ENCODE results near the gene HINT1. TPM values are rescaled to one million over a fixed set of nuclear protein-coding genes. Genes with fewer than 3 reads are reported as not detected.
A peak's percentile ranks its signal among the peaks of the same experiment; 100 is the strongest.

The HINT1 gene
- total RNA-seq, 1 experiment from 2014 or later = 249 TPM

- Histone ChIP-seq H3K23ac (ENCODE audit: insufficient read length, low read depth, low read length) (no peak overlapping the region), H4K91ac (ENCODE audit: insufficient read length, low read depth, low read length) (no peak overlapping the region), H2BK20ac (ENCODE audit: low read depth, low read length, poor library complexity, severe bottlenecking) (no peak overlapping the region), H3K4me1 (ENCODE audit: insufficient read depth, low read length) (no peaks in the 10 kb centered on the region), H2AK5ac (ENCODE audit: insufficient read length, low read length) (no peak overlapping the region), H2BK12ac (ENCODE audit: insufficient read length, low read depth, low read length) (no peak overlapping the region), H3K9ac (ENCODE audit: extremely low read depth, insufficient read length, low read length) (peak overlapping the region; percentile 92), H2BK15ac (ENCODE audit: low read depth, low read length) (no peak overlapping the region), H3K14ac (ENCODE audit: insufficient read depth, low read length) (peak overlapping the region; percentile 83), H3K23me2 (ENCODE audit: insufficient read length, low read depth, low read length, poor library complexity, severe bottlenecking) (no peaks in the 10 kb centered on the region), H2AFZ (ENCODE audit: low read length) (no peak overlapping the region), H3T11ph (ENCODE audit: low read length) (no peak overlapping the region), H3K4ac (ENCODE audit: low read depth, low read length) (no peak overlapping the region), H2BK5ac (ENCODE audit: insufficient read length, low read length) (no peak overlapping the region), H3K56ac (ENCODE audit: insufficient read length, low read depth, low read length) (no peak overlapping the region), H4K5ac (ENCODE audit: insufficient read length, low read depth, low read length) (no peak overlapping the region), H3K79me1 (ENCODE audit: insufficient read depth, low read depth, low read length, poor library complexity, severe bottlenecking) (no peaks in the 10 kb centered on the region), H4K20me1 (ENCODE audit: control insufficient read depth, insufficient read depth, insufficient read length) (no peaks in the 10 kb centered on the region), H3K4me2 (ENCODE audit: insufficient read depth, insufficient read length, low read length) (peak overlapping the region; percentile 22), H4K8ac (replicated peaks; ENCODE audit: insufficient read length, low read depth, low read length) (no peak overlapping the region), H3K27ac (ENCODE audit: insufficient read length, low read depth, low read length) (no peak overlapping the region), H3K27me3 (ENCODE audit: insufficient read depth, low read length) (no peaks in the 10 kb centered on the region), H2BK120ac (ENCODE audit: low read depth, low read length, poor library complexity, severe bottlenecking) (no peak overlapping the region), H3K9me3 (ENCODE audit: control insufficient read depth, low read depth, low read length) (no peaks in the 10 kb centered on the region), H3K79me2 (ENCODE audit: insufficient read depth, low read length) (no peaks in the 10 kb centered on the region; the same call in 1 of the 2 replicates), H3K18ac (ENCODE audit: insufficient read length, low read depth, low read length) (peak overlapping the region; percentile 22)
- H3K27ac Mint-ChIP-seq = peak overlapping the region; percentile 97 to 98 (median 98)
- peak; percentile 61 for DNase-seq
- no peaks in the 10 kb centered on the region for H3K9me3 Mint-ChIP-seq
- H3K36me3 Mint-ChIP-seq (ENCODE audit: insufficient read depth in 1 of 3, low read depth in 3 of 3) = peaks cover 34 to 40% (median 40%) of the 10 kb centered on the region in 3 experiments
- TF ChIP-seq, protein P1, sequence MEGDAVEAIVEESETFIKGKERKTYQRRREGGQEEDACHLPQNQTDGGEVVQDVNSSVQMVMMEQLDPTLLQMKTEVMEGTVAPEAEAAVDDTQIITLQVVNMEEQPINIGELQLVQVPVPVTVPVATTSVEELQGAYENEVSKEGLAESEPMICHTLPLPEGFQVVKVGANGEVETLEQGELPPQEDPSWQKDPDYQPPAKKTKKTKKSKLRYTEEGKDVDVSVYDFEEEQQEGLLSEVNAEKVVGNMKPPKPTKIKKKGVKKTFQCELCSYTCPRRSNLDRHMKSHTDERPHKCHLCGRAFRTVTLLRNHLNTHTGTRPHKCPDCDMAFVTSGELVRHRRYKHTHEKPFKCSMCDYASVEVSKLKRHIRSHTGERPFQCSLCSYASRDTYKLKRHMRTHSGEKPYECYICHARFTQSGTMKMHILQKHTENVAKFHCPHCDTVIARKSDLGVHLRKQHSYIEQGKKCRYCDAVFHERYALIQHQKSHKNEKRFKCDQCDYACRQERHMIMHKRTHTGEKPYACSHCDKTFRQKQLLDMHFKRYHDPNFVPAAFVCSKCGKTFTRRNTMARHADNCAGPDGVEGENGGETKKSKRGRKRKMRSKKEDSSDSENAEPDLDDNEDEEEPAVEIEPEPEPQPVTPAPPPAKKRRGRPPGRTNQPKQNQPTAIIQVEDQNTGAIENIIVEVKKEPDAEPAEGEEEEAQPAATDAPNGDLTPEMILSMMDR (conservative IDR thresholded peaks at IDR 0.05) = no peak; the same call in 2 of the 3 replicates
- peaks cover 14 to 24% of the 10 kb centered on the region in 2 experiments for H3K4me1 Mint-ChIP-seq
- H3K4me3 Mint-ChIP-seq = peak overlapping the region; percentile 97 to 98
- H3K27me3 Mint-ChIP-seq (ENCODE audit: low read depth) = peaks cover 2% of the 10 kb centered on the region; the same call in 1 of the 2 replicates
- WGBS (ENCODE audit: extremely low coverage, insufficient read length, low lambda C conversion rate) = no CpG with 5 or more reads among the region's 73 CpGs
Observed at GRCh38 chr5:131164191-131165118, 601 bp downstream of the HINT1 start.

All from H9 (cell line).